Measurements from ENCODE around the gene CHTOP. TPM values are rescaled to one million over a fixed set of nuclear protein-coding genes. Genes with fewer than 3 reads are reported as not detected.

The CHTOP gene
- total and polyA plus RNA-seq, 2 of the 8 experiments (the other 6 are each of a cell fraction or from before 2014, with no cell fraction given) = 84.6 to 104 TPM

DNA sequence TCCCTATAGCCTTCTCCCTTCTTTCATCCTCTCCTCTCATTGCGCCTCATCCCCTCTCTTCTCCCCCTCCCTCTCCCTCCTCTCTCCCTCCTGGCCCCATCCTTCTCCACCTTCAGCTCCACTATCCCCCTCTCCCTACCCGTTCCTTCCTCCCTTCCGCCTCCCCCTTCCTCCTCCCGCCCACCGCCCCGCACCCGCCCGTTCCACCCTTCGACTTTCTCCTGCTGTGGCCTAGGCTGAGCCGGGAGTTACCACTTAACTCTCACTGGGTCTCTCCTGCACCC is 46.2 kb downstream of the CHTOP start:
- TF ChIP-seq GABPA (IDR thresholded peaks at IDR 0.05; ENCODE audit: borderline replicate concordance, insufficient read depth, low read length) (no peak), RAD21 (IDR thresholded peaks at IDR 0.05 in 1 of 2, conservative IDR thresholded peaks at IDR 0.05 in 1 of 2; ENCODE audit: low read depth in 2 of 2, low read length in 2 of 2) (no peak), NANOG (IDR thresholded peaks at IDR 0.05; ENCODE audit: insufficient read depth, low read depth, low read length, poor library complexity, severe bottlenecking) (no peak), BRCA1 (IDR thresholded peaks at IDR 0.05; ENCODE audit: low read depth, low read length) (no peak)
- no peak for DNase-seq (ENCODE audit: low read depth in 1 of 2, low spot score in 2 of 2)
- H4K5ac ChIP-seq (ENCODE audit: insufficient read length, low read depth, low read length) = peak overlapping the region; percentile 58
- H3K9ac ChIP-seq (replicated peaks in 1 of 4; ENCODE audit: extremely low read depth in 1 of 4, low read depth in 3 of 4, low read length in 3 of 4) = no peak overlapping the region
- H2AK5ac ChIP-seq (ENCODE audit: low read depth, low read length) = no peak overlapping the region
- H3K56ac ChIP-seq (replicated peaks; ENCODE audit: insufficient read length, low read depth, low read length) = no peak overlapping the region
- peaks cover 0 to 21% (median 9%) of the 10 kb centered on the region in 4 experiments; a peak in 5 of 7 replicates for H3K27me3 ChIP-seq (replicated peaks in 1 of 4; ENCODE audit: control insufficient read depth in 3 of 4, extremely low read depth in 1 of 4, insufficient read depth in 3 of 4, low read length in 3 of 4)
- peak overlapping the region; percentile 82 to 97 for H3K4me2 ChIP-seq (ENCODE audit: insufficient read depth in 1 of 2, low read depth in 2 of 2, low read length in 2 of 2)
- H3K36me3 ChIP-seq (ENCODE audit: control insufficient read depth in 2 of 4, insufficient read depth in 4 of 4, low read length in 3 of 4) = no peaks in the 10 kb centered on the region
- peak overlapping the region; percentile 9; the same call in 1 of the 2 replicates for H2BK15ac ChIP-seq (ENCODE audit: low read length)
- H3K4me3 ChIP-seq (ENCODE audit: extremely low read depth in 1 of 4, insufficient read depth in 2 of 4, low read depth in 3 of 4, low read length in 4 of 4) = peak overlapping the region; percentile 38 to 76 (median 69); a peak in 7 of 8 replicates
- H3K23me2 ChIP-seq (ENCODE audit: low read depth, low read length) = peaks cover 26% of the 10 kb centered on the region
- POLR2A ChIA-PET (ENCODE audit: partially characterized antibody) = interaction anchor here (0.6 to 3.3 kb wide), 11 partner anchors 17 to 311 kb away, joined by 3 to 17 read pairs (median 5); partner anchors contain the start of genes CHTOP, INTS3, RPS27 and S100A13
- H2AFZ ChIP-seq (ENCODE audit: low read length) = 0 out of 2 replicates have a peak overlapping the region, but pooled peaks have one; percentile 36
- no peaks in the 10 kb centered on the region for H3K79me2 ChIP-seq (ENCODE audit: control insufficient read depth in 1 of 2, insufficient read depth in 2 of 2, low read length in 2 of 2)
- peaks cover 3 to 9% (median 6%) of the 10 kb centered on the region in 4 experiments; a peak in 6 of 7 replicates for H3K4me1 ChIP-seq (replicated peaks in 1 of 4; ENCODE audit: control insufficient read depth in 3 of 4, insufficient read depth in 4 of 4, low read length in 3 of 4)
- H2BK120ac ChIP-seq (replicated peaks; ENCODE audit: low read depth, low read length) = peak overlapping the region; percentile 59
- no peak for FAIRE-seq
- no peak overlapping the region for H3K14ac ChIP-seq (ENCODE audit: insufficient read length)
- H3K18ac ChIP-seq (ENCODE audit: extremely low read depth, low read length) = no peak overlapping the region
- H3K23ac ChIP-seq (ENCODE audit: insufficient read length) = no peak overlapping the region
- H3K4ac ChIP-seq (replicated peaks; ENCODE audit: insufficient read length, low read depth, low read length) = no peak overlapping the region
- H2BK5ac ChIP-seq (ENCODE audit: low read depth, low read length) = no peak overlapping the region
- WGBS, 2 experiments (ENCODE audit: extremely low coverage in 1 of 2, insufficient coverage in 1 of 2, insufficient read length in 1 of 2, insufficient replicate concordance in 2 of 2, low coverage in 1 of 2, low lambda C conversion rate in 2 of 2, missing lambda C conversion rate in 1 of 2) = no CpG with 5 or more reads among the region's 10 CpGs
- no peaks in the 10 kb centered on the region for H4K20me1 ChIP-seq (replicated peaks in 1 of 2; ENCODE audit: control insufficient read depth in 1 of 2, insufficient read depth in 2 of 2, low read length in 2 of 2)
- H2BK20ac ChIP-seq (ENCODE audit: low read length) = no peak overlapping the region
- no peaks in the 10 kb centered on the region for H3K9me3 ChIP-seq (ENCODE audit: insufficient read depth in 2 of 2, low read depth in 1 of 2, low read length in 1 of 2)
- CTCF ChIA-PET (ENCODE audit: partially characterized antibody) = interaction anchor here (0.7 to 14.0 kb wide), 11 partner anchors 31 to 495 kb away, joined by 3 to 190 read pairs (median 4); no protein-coding TSS in a partner anchor
- peak overlapping the region; percentile 98; the same call in 1 of the 2 replicates for H2BK12ac ChIP-seq (ENCODE audit: low read depth, low read length)
- no peaks in the 10 kb centered on the region for H3K79me1 ChIP-seq (ENCODE audit: low read depth, low read length)
- no peak overlapping the region for H3K27ac ChIP-seq (ENCODE audit: low read depth, low read length)
- no peak overlapping the region for H4K91ac ChIP-seq (replicated peaks; ENCODE audit: insufficient read length, low read length)
- no peak overlapping the region for H4K8ac ChIP-seq (ENCODE audit: extremely low read depth, insufficient read depth, low read length)
